GM21526 (cell line): ENCODE data around the gene F7.

Experiments used
- ATAC-seq: cut with Tn5 transposase; IDR thresholded peaks from one replicate; pipeline ENCODE4 v1.9.1; 2021; ENCODE audit warnings: moderate library complexity; ENCODE audit not compliant: unreplicated experiment, low FRiP score

F7 gene

DNA sequence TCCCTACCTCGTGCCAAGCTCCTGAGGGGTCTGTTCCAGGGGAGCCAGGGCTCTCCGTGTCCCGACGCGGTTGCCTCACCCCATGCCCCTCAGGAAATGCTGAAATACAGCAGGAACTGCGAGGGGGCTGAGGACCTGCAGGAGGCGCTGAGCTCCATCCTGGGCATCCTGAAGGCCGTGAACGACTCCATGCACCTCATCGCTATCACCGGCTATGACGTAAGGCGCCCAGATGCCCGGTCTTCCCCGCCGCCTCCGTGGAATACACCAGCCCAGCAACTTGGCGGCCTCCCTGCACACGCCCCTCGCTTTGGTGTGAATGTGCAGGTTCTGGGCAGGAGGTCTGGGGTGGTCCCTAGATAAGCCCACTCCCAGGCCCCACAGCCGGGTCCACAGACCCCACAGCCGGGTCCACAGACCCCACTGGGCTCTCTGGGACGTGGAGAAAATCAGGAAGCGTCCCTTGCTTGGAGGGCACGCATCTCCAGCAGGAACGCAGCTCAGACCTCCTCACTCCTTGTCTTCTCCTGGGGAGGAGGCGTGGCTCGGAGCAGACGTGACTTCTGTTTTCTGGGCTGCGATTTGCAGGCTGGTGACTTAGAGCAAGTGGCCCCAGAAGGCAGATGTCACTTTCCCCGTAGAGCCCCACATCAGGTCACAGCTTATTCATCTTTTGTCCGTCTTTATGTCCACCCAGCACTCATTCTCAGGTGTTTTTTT is 19.4 kb upstream of the F7 start:
- ATAC-seq, result no peak

DNA sequence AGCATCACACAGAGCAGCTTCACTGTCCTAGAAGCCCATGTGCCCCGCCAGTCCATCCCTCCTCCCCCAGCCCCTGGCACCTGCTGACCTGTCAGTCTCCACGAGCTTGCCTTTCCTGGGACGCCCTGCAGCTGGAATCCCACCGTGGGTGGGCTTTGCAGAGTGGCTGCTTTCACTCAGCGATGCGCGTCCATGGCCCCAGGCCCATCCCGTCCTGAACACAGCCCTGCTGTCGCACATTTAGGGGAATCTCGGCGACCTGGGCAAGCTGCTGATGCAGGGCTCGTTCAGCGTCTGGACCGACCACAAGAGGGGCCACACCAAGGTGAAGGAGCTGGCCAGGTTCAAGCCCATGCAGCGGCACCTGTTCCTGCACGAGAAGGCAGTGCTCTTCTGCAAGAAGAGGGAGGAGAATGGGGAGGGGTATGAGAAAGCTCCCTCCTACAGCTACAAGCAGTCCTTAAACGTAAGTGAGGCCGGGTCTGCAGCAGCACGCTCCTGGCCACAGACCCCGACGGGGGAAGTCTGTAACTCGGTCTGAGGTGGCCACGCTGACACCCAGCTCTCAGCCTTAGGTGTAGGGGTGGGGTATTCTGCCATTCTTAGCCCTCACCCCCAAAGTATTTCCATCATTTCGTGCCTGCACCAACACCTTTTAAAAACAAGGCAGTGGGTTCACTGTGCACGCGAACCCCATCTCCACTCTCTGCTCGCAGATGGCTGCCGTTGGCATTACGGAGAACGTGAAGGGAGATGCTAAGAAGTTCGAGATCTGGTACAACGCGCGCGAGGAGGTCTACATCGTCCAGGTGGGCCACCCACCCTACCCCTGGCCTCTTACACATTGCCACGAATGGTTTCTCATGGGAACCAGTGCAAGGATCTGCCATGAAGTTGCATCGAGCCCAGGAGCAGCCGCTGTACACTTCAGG is 18.3 kb upstream of the F7 start:
- no peak for ATAC-seq

DNA sequence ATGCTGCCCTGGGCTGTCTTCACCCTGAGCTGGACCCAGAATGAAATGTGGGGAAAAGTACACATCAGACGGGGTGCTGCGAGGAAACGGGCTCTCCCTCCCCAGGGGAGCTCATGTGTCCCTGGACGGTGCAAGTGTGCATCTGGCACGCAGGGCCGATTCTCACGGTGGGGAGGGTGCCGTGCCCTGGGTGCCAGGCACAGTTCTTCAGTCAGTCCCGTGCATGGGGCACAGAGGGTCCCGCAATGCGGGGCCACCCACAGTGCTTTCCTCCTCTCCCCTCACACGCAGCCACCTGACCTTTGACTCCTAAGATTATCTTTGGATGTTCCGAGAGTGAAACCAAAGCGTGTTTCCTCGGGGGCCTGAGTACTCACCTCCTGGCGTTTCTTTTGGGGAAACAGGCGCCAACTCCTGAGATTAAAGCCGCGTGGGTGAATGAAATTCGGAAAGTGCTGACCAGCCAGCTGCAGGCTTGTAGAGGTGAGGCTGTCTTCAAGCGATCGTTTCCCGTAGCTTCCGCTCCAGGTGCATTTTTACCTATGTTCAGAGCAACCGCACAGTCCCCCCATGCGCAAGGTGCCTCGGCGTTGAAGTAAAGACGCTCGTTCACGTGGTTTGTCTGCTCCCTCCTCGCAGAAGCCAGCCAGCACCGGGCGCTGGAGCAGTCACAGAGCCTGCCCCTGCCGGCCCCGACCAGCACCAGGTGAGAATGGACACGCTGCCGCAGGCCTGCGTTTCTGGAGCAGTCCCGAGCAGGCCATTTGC is 17.5 kb upstream of the F7 start:
- ATAC-seq, result no peak

DNA sequence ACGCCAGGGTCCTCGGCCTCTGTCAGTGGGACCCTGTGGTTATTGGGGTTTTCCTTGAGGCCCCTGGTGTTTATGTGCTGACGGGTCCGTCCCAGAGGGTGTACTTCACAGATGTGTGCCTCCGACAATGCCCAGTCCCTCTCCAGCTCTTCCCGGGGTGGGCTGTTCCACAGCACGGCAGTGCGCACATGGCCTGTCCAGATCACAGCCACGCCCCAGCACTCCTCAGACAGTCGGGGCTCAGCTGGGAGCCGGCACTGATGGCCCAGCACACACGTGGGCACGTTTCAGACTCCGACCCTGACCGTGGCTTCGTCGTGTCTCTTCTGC is 16.9 kb upstream of the F7 start:
- ATAC-seq, result no peak

DNA sequence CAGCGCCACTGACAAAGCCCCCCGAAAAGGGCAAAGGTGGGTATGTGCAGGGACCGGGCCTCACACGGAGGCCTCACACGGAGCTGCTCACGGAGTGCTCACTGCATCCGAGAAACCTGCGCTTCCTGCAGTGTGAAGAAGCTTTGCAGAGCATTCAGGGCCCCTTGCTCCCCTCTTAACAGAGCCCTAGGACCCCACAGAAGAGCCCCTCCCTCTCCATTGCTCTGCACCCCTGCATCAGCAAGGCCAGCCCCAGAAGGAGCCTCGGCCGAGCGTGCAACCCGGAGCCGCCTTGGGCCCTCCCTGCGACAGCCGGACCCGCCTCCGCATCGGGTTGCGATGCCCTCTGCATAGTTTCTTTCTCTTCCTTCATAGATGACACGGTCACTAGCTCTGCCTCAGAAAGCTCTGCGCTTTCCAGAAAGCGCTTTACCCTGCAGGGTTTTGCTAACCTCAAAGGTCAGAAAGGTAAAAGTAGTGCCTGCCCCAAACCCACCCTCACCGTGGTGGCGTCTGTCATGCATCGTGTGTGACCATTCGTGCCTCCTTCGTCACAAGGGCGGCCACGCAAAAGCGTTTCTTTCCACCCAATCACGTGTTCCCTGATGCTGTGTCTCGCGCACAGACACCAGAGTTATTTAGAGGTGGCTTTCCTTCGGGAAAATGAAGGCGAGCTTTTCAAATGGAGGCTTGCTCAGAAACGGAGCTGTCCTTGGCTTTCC is 15.7 kb upstream of the F7 start:
- no peak for ATAC-seq

DNA sequence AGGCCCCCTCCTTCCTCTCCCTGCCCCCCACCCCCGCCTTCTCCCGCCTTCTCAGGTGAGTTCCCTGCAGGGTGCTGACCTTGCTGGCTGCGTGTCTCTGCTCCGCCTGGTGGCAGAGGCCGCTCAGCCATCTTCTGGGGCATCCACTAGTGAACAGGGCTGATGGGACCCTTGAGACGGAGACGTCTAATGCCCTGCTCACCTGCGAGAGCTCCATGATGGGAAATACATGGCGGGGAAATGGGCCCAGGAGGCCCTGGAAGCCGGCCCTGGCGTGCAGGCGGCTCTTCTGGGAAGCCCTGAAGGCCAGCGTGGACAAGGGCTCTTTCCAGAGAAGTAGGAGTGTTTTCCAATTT is 15.2 kb upstream of the F7 start:
- no peak for ATAC-seq

DNA sequence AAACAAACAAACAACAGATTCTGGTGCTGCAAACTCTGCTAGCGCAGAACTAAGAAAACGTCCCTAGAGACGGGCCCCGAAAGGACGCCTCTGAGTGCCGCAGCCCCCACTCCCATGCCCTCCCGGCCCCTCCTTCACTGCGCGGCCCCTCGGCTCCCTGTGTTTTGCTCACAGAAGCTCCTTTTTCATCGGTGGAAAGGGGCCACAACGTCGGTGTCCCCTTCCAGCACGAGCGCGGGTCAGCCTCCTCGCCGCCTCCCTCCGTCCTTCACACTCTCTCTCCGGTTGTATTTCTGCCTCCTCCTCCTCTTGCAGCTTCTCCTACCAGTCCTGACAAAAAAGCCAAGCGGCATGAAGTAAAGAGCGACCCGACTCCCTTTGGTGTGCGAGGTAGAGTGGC is 14.8 kb upstream of the F7 start:
- ATAC-seq, result no peak

DNA sequence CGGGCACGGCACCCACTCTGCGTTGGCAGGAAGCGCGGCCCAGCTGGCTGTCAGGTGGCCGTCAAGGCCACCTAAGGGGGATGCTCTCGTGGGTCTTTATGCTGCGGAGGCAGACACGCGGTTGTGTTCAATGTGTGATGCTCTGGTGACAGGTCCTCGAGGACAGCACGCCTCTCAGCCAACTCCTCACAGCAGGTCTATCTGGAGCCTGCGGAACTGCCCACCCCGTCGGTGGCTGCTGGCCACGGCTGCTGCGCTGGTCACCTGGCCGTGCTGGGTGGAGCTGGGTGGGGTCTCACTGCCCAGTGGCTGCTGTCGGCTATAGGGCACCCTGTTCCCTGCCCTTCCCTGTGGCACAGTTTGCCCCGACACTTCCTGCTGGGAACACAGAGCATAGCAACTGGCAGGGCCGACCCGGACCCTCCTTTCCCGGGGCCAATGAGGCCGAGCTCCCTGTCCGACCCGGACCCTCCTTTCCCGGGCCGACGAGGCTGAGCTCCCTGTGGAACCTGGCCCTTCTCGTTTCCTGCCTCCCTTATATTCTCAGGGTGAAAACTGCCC is 14.3 kb upstream of the F7 start:
- no peak for ATAC-seq

DNA sequence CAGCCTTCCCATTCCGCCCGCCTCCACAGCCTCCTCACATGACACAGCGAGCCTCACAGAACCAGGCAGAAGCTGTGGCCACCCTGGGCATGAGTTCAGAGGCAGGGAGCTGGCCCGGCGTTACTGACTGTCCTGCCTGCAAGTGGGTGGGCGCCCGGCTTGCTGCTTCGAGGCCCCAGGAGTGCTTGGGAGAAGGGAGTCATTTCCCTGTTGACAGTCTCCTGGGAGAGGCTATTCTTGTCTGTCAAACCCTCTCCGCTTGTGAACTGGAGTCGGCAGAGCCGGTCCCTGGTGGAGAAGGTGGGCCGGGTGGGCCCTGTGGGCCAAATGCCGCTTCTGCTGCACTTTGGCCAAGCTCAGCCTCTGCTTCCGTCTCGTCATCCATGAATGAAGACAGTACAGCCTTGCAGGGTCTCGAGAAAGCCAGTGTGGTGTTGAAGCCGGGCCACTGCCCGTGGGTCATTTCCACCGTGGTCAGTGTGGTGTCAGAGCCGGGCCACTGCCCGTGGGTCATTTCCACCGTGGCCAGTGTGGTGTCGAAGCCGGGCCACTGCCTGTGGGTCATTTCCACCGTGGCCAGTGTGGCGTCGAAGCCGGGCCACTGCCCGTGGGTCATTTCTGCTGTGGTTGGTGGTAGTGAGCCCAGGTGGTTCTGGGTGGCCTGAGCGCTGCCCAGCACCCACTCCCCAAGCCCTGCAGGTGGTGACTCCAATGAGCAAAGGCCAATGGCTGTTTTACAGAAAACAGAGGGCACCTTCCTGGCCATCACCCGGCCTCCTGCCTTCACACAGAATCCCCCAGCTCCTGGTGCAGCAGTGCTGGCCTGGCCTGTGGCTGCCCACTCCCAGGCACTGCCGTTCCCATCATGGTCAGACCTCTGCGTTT is 13.5 kb upstream of the F7 start:
- ATAC-seq, result no peak

DNA sequence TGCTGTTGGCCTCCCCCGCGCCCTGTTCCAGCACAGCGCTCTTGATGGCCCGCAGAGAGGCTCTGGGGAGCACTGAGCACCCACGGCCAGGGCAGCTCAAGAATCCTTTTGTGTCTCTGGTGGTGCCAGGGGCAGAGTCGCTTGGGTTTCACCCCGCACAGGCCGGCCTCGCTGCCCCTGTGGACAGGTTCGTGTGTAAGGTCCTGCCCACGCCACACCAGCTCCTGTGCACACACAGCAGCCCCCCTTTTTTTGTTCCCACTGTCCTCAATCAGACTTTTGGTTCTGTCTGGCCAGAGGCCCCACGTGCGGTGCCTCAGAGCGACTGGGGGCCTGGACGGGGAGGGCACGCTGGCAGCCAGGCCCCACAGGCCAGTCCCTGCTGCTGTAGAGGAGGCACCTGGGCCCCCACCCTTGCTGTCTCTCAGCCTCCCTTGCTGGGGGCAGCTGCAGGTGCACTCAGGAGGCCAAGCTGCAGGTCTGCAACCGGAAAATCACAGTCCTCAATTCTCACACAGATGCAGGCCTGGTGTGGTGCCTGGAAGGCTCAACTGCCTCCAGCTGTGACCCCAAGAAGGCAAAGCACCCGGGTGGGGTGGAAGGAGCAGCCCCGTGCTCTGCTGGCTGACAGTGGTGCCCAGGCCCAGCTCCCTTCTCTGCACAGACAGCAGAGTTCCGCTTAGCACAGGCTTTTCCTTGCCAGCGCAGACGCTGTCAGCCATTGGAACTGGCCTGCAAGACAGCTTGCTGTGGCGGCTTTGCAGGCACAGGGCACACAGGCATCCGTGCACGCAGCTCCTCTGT is 12.6 kb upstream of the F7 start:
- ATAC-seq, result no peak

DNA sequence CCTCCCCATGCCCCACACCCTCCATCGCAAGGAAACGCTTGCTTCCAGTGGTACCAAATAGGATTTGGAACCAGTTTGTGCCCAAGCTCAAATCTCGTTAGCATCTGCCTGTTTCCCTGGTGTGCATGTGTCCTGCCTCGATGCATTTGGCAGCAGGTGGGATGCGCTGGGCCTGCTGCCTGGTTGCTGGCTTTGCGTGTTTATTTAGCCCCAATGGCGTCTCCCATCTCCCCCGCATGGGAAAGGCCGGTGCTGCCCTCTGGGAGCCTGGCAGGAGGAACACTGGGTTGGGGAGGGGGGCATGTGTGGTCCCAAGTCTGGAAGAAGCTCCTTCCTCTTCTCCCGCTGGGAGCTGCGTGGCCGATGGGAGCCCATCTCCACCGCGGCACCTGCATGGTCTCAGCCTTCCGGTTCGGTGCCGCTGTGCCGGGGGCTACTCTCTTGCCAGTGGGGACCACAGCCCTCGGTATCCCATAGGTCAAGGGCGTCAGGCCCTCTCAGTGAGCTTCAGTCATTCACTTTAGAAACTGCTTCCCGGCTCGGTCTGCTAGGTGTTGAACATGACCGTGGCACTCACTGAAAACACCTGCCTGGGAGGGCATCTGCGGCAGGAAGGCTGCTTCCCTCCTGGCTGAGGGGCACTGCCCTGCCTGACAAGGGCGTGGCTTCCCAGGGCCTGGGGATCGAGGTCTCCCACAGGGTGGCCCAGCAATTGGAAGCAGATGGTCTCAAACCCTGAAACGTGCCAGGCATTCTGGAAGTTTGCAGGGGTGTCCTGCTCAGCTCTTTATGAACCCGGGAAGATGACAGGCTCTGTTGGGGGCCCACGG is 11.8 kb upstream of the F7 start:
- no peak for ATAC-seq

DNA sequence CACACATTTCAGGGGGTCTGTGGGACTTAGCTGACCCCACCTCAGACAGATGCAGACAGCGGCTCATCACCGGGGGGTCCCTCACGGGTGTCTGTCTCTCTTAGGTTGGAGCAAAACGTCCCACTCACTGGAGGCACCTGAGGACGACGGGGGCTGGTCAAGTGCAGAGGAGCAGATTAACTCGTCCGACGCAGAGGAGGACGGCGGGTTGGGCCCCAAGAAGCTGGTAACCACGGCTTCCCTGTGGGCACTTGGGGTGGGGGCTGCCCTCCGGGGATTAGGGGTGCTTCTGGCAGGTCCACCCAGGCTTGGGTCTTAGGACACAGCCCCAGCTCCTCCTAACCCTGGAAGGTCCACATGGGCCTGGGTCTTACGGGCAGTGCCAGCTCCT is 11.2 kb upstream of the F7 start:
- no peak for ATAC-seq

DNA sequence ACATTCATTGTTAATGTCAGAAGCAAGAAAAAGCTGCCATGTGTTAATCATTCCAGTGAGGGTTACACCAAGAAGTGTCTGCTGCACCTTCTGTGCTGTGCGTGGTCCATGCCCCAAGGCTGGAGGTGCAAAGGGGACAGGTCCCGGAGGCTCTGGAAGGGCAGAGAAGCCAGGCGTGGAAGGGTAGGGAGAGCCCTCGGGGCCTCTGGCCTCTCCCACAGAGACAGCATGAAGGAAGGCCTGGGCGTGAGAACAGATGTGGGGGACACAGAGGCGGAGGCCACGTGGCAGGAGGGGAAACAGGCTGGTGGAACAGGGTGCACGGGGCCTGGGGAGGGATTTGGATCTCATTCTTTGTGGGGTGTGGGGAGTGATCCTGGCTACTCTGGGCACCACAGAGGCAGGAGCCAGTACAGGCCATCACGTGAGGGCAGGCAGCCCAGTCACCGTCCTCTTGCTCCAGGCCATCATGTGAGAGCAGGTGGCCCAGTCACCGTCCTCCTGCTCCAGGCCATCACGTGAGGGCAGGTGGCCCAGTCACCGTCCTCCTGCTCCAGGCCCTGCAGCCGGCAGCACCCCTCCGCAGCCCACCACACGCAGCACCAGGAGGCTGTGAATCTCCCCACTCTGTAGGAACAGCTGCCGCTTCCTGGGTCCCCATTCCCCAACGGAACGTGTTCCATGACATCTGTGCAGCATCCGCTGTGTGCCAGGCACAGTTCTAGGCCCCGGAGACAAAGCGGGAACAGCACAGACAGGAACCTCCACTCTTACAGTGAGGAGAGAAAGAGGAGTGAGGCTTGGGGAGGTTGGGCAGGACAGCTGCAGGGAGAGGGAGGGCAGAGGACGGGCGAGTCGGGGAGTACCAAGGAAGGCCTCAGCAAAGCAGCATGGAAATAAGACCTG is 10.2 kb upstream of the F7 start:
- no peak for ATAC-seq

DNA sequence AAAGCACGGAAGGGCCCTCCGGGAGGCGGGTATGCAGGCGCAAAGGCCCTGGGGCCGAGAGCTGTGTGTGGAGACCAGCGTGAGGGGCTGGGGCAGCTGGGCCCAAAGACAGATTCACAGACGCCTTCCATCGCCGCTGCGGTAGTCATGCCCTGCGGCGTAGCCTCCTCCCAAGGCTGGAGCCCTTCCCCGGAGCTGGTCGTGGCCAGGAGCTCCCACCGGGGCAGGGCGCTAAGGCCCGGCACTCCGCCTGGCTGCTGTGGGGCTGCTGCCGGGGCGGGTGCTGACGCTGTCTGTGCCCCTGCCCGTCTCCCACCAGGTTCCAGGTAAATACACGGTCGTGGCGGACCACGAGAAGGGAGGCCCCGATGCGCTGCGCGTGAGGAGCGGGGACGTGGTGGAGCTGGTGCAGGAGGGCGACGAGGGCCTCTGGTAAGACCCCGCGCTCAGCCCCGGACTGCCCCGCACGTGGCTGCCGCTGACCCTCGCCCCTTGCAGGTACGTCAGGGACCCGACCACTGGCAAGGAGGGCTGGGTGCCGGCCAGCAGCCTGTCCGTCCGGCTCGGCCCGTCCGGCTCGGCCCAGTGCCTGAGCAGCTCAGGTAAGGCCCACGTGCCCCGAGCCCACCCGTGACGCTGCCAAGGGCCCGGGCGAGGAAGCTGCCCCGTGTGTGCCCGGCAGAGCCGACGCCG is 9.4 kb upstream of the F7 start:
- ATAC-seq, result no peak

DNA sequence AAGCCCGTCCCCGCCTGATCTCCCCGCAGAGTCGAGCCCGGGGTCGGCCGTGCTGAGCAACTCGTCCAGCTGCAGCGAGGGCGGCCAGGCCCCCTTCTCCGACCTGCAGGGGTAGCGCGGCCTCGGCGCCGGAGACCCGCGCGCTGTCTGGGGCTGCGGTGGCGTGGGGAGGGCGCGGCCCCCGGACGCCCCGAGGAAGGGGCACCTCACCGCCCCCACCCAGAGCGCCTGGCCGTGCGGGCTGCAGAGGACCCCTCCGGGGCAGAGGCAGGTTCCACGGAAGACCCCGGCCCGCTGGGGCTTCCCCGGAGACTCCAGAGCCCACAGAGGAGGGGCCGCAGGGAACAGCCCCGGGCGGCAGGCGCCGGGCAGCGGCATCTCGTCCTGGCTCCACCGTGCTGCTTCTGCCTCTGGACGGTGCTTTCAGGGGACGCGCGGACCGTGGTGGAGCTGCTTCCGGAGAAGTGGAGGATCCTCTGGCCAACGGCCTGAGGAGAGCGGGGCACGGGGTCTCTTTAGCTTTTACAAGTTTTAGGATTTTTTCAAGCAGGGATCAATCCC is 8.8 kb upstream of the F7 start:
- ATAC-seq, result no peak

DNA sequence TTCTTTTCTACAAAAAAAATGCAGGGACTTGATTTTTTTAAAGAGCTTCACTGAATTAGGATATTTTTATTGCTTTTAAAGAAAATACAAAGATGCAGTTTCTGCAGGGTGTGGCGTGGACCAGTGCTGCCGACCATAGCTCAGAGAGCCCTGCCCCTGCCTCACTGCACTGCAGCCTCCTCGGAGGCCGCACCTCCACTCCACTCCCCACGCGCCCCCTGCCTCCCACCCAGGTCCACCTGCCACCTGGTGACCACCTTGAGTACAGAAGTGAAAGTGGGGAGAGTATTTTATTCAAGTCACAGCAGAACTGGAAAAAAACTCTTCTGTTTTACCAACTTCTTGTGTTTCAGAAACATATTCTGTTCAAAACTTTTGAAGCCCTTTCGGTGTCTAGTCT is 7.9 kb upstream of the F7 start:
- ATAC-seq, result no peak
